Breast epithelium (tissue), 3 donors: Measurements from ENCODE around the gene ZNF169.
"Not testable (repeated sequence)": the region's sequence is repeated elsewhere in the genome, so short reads cannot be mapped to it uniquely, and the experiment has no call there.

Experiments
- POLR2A ChIP-seq: fragments of 450-650 bp; IDR thresholded peaks from one replicate; pipeline ENCODE4 v1.6.1; 2016; ENCODE audit warnings: antibody characterized with exemption, mild to moderate bottlenecking, moderate library complexity
- TF ChIP-seq, protein P1 (sequence below), 3 donors: fragments of 450-650 bp; IDR thresholded peaks; one replicate each; pipeline ENCODE4 v1.5.1; 2016 to 2017; ENCODE audit warnings: antibody characterized with exemption in 3 of 3, mild to moderate bottlenecking in 3 of 3, moderate library complexity in 3 of 3

DNA sequence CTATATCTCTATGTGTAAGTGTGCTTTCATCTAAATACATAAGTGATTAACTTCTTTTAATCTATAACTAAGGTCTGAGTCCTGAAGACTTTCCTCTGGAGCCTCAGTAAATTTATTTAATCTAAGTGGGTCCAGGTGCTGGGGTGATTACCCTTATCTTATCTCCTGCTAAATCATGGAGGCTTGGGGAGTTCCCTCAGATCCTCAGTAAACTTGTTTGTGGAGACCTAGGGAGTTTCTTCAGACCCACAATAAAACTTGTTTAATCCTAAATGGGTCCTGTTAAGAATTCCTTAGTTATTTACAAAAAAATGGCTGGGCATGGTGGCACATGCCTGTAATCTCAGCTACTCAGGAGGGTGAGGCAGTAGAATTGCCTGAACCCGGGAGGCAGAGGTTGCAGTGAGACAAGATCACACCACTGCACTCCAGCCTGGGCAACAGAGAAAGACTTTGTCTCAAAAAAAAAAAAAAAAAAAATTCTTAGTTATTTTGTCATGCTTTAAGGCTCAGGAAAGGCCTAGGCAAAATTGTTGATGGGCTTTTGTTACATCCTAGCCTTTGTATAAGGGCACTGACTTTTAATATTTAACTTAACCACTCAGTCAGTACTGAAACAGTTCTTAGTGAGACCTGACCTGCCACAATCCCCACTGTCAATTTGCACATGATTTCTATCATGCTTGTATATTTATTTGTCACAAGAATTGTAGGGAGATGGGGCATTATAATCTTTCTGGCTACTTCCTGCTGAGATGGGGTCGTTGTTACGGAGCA lies 6.7 kb downstream of the ZNF169 start:
- TF ChIP-seq, protein P1, sequence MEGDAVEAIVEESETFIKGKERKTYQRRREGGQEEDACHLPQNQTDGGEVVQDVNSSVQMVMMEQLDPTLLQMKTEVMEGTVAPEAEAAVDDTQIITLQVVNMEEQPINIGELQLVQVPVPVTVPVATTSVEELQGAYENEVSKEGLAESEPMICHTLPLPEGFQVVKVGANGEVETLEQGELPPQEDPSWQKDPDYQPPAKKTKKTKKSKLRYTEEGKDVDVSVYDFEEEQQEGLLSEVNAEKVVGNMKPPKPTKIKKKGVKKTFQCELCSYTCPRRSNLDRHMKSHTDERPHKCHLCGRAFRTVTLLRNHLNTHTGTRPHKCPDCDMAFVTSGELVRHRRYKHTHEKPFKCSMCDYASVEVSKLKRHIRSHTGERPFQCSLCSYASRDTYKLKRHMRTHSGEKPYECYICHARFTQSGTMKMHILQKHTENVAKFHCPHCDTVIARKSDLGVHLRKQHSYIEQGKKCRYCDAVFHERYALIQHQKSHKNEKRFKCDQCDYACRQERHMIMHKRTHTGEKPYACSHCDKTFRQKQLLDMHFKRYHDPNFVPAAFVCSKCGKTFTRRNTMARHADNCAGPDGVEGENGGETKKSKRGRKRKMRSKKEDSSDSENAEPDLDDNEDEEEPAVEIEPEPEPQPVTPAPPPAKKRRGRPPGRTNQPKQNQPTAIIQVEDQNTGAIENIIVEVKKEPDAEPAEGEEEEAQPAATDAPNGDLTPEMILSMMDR (IDR thresholded peaks at IDR 0.05): not testable (repeated sequence)
- not testable (repeated sequence) for TF ChIP-seq POLR2A
